H9 (cell line): Measurements from ENCODE around the gene IGF1. TPM values are rescaled to one million over a fixed set of nuclear protein-coding genes. Genes with fewer than 3 reads are reported as not detected.

Experiments used
- DNase-seq: peaks from one replicate; pipeline ENCODE4 v3.0.0-alpha.2; 2017
- H2AFZ ChIP-seq: one replicate; pipeline ENCODE4 v1.6.1; 2013; ENCODE audit warnings: mild to moderate bottlenecking, low read length, control low read depth, moderate library complexity
- H2AK5ac ChIP-seq: 2 replicates; pipeline ENCODE4 v1.6.1; 2013; ENCODE audit warnings: low read length, control low read depth, mixed read lengths; ENCODE audit not compliant: insufficient read length
- H2BK120ac ChIP-seq: one replicate; pipeline ENCODE4 v1.6.1; 2013; ENCODE audit warnings: low read depth, mild to moderate bottlenecking, low read length, control low read depth, inconsistent platforms; ENCODE audit not compliant: poor library complexity, severe bottlenecking
- H2BK12ac ChIP-seq: 2 replicates; pipeline ENCODE4 v1.6.1; 2013; ENCODE audit warnings: low read length, control low read depth, mixed read lengths, low read depth; ENCODE audit not compliant: insufficient read length
- H2BK15ac ChIP-seq: 2 replicates; pipeline ENCODE4 v1.6.1; 2013; ENCODE audit warnings: low read depth, low read length, control low read depth
- H2BK20ac ChIP-seq: one replicate; pipeline ENCODE4 v1.6.1; 2013; ENCODE audit warnings: low read depth, mild to moderate bottlenecking, low read length, control low read depth, inconsistent platforms; ENCODE audit not compliant: poor library complexity, severe bottlenecking
- H2BK5ac ChIP-seq: 2 replicates; pipeline ENCODE4 v1.6.1; 2013; ENCODE audit warnings: low read length, control low read depth, mixed read lengths; ENCODE audit not compliant: insufficient read length
- H3K14ac ChIP-seq: 2 replicates; pipeline ENCODE4 v1.6.1; 2013; ENCODE audit warnings: low read length, control low read depth; ENCODE audit not compliant: insufficient read depth
- H3K18ac ChIP-seq: 2 replicates; pipeline ENCODE4 v1.6.1; 2013; ENCODE audit warnings: low read depth, mild to moderate bottlenecking, mixed read lengths, low read length, control low read depth; ENCODE audit not compliant: insufficient read length
- H3K23ac ChIP-seq: 2 replicates; pipeline ENCODE4 v1.6.1; 2013; ENCODE audit warnings: low read length, control low read depth, mixed read lengths, low read depth; ENCODE audit not compliant: insufficient read length
- H3K23me2 ChIP-seq: 2 replicates; pipeline ENCODE4 v1.6.1; 2013; ENCODE audit warnings: low read depth, mild to moderate bottlenecking, mixed read lengths, low read length, control low read depth; ENCODE audit not compliant: insufficient read length, poor library complexity, severe bottlenecking
- H3K27ac ChIP-seq: 2 replicates; pipeline ENCODE4 v1.5.1; 2013; ENCODE audit warnings: low read length, control low read depth, mixed read lengths, low read depth; ENCODE audit not compliant: insufficient read length
- H3K27me3 ChIP-seq: 2 replicates; pipeline ENCODE4 v1.6.1; 2013; ENCODE audit warnings: low read length, control low read depth, inconsistent platforms; ENCODE audit not compliant: insufficient read depth
- H3K4ac ChIP-seq: 2 replicates; pipeline ENCODE4 v1.6.1; 2013; ENCODE audit warnings: low read depth, mild to moderate bottlenecking, control low read depth, inconsistent platforms, low read length, moderate library complexity
- H3K4me1 ChIP-seq: 2 replicates; pipeline ENCODE4 v1.6.1; 2013; ENCODE audit warnings: low read length, control low read depth, inconsistent platforms; ENCODE audit not compliant: insufficient read depth
- H3K4me2 ChIP-seq: 2 replicates; pipeline ENCODE4 v1.6.1; 2013; ENCODE audit warnings: low read length, control low read depth, mixed read lengths; ENCODE audit not compliant: insufficient read length, insufficient read depth
- H3K56ac ChIP-seq: 2 replicates; pipeline ENCODE4 v1.6.1; 2013; ENCODE audit warnings: low read depth, mild to moderate bottlenecking, mixed read lengths, low read length, control low read depth; ENCODE audit not compliant: insufficient read length
- H3K79me1 ChIP-seq: 2 replicates; pipeline ENCODE4 v1.6.1; 2013; ENCODE audit warnings: low read depth, mild to moderate bottlenecking, moderate library complexity, low read length, control low read depth, inconsistent platforms; ENCODE audit not compliant: insufficient read depth, poor library complexity, severe bottlenecking
- H3K79me2 ChIP-seq: 2 replicates; pipeline ENCODE4 v1.6.1; 2013; ENCODE audit warnings: low read length, control low read depth, inconsistent platforms; ENCODE audit not compliant: insufficient read depth
- H3K9ac ChIP-seq: 2 replicates; pipeline ENCODE4 v1.6.1; 2013; ENCODE audit warnings: low read length, control low read depth, mixed read lengths; ENCODE audit not compliant: insufficient read length; ENCODE audit errors: extremely low read depth
- H3K9me3 ChIP-seq: one replicate; pipeline ENCODE4 v1.6.1; 2013; ENCODE audit warnings: low read depth, low read length, inconsistent platforms; ENCODE audit not compliant: control insufficient read depth
- H3T11ph ChIP-seq: one replicate; pipeline ENCODE4 v1.6.1; 2013; ENCODE audit warnings: mild to moderate bottlenecking, low read length, control low read depth, inconsistent platforms
- H4K20me1 ChIP-seq: one replicate; pipeline ENCODE4 v1.6.1; 2013; ENCODE audit not compliant: control insufficient read depth, insufficient read length, insufficient read depth
- H4K5ac ChIP-seq: 2 replicates; pipeline ENCODE4 v1.6.1; 2013; ENCODE audit warnings: low read depth, mild to moderate bottlenecking, mixed read lengths, low read length, control low read depth; ENCODE audit not compliant: insufficient read length
- H4K8ac ChIP-seq: replicated peaks from 2 replicates; pipeline ENCODE4 v1.6.1; 2013; ENCODE audit warnings: low read length, control low read depth, mixed read lengths, low read depth; ENCODE audit not compliant: insufficient read length
- H4K91ac ChIP-seq: 2 replicates; pipeline ENCODE4 v1.6.1; 2013; ENCODE audit warnings: low read depth, mild to moderate bottlenecking, moderate library complexity, mixed read lengths, low read length, control low read depth; ENCODE audit not compliant: insufficient read length
- H3K27ac Mint-ChIP-seq, 3 experiments: 2 replicates in 2 of 3; 3 replicates in 1 of 3; pipeline ENCODE4 v1.8.0; 2020 to 2021; ENCODE audit warnings: mixed read lengths in 3 of 3, mild to moderate bottlenecking in 1 of 3, moderate library complexity in 1 of 3
- H3K27me3 Mint-ChIP-seq: 2 replicates; pipeline ENCODE4 v1.8.0; 2021; ENCODE audit warnings: low read depth, mild to moderate bottlenecking, moderate library complexity, mixed read lengths
- H3K36me3 Mint-ChIP-seq, 3 experiments: 2 replicates in 2 of 3; 3 replicates in 1 of 3; pipeline ENCODE4 v1.8.0; 2020 to 2021; ENCODE audit warnings: low read depth in 3 of 3, mixed read lengths in 3 of 3; ENCODE audit not compliant: insufficient read depth in 1 of 3
- H3K4me1 Mint-ChIP-seq, 2 experiments: 2 replicates each; pipeline ENCODE4 v1.8.0; 2020; ENCODE audit warnings: mixed read lengths in 2 of 2
- H3K4me3 Mint-ChIP-seq, 2 experiments: 2 replicates in 1 of 2; 3 replicates in 1 of 2; pipeline ENCODE4 v1.8.0; 2020 to 2021; ENCODE audit warnings: mild to moderate bottlenecking in 2 of 2, mixed read lengths in 2 of 2, moderate library complexity in 1 of 2
- H3K9me3 Mint-ChIP-seq, 2 experiments: 2 replicates in 1 of 2; 3 replicates in 1 of 2; pipeline ENCODE4 v1.8.0; 2020; ENCODE audit warnings: mild to moderate bottlenecking in 2 of 2, mixed read lengths in 2 of 2, moderate library complexity in 1 of 2
- CTCF ChIP-seq: fragments of 200-600 bp; sonication (generic); conservative IDR thresholded peaks from 3 replicates; pipeline ENCODE4 v1.8.0; 2021; ENCODE audit warnings: antibody characterized with exemption, mild to moderate bottlenecking
- WGBS: extraction: QIAGEN DNeasy Blood & Tissue Kit; methylation state at CpG from one replicate; pipeline ENCODE4 v1.1.7; 2013; ENCODE audit warnings: missing lambda C conversion rate, low lambda C conversion rate, mixed read lengths; ENCODE audit not compliant: insufficient read length; ENCODE audit errors: extremely low coverage; 5-methylcytosine and 5-hydroxymethylcytosine counted together
- total RNA-seq: library from RNA; stranded (reverse); gene quantifications from 2 replicates; pipeline ENCODE4 v1.2.1, GENCODE V29; 2021

IGF1 gene
- total RNA-seq, 1 experiment from 2014 or later = not detected

- H2BK20ac ChIP-seq = no peak overlapping the region
- Mint-ChIP-seq H3K27ac (no peak overlapping the region), H3K4me3 (no peak overlapping the region), H3K9me3 (no peaks in the 10 kb centered on the region), H3K4me1 (peaks cover 0 to 7% of the 10 kb centered on the region in 2 experiments; a peak in 2 of 4 replicates), H3K36me3 (no peaks in the 10 kb centered on the region; a peak in 1 of 7 replicates), H3K27me3 (no peaks in the 10 kb centered on the region; the same call in 1 of the 2 replicates)
- no peak overlapping the region for H3K27ac ChIP-seq
- no peak for DNase-seq
- H3K18ac ChIP-seq = no peak overlapping the region
- no peaks in the 10 kb centered on the region for H3K4me1 ChIP-seq
- H2BK15ac ChIP-seq = no peak overlapping the region
- TF ChIP-seq CTCF = no peak
- H4K8ac ChIP-seq = no peak overlapping the region
- no peak overlapping the region for H3K56ac ChIP-seq
- no peaks in the 10 kb centered on the region for H4K20me1 ChIP-seq
- H4K5ac ChIP-seq = no peak overlapping the region
- no peak overlapping the region for H3T11ph ChIP-seq
- no peak overlapping the region for H3K9ac ChIP-seq
- no CpG with 5 or more reads among the region's 3 CpGs for WGBS
- H3K4me2 ChIP-seq = no peak overlapping the region
- no peak overlapping the region for H2BK120ac ChIP-seq
- H2BK5ac ChIP-seq = no peak overlapping the region
- no peak overlapping the region for H2AK5ac ChIP-seq
- H3K23me2 ChIP-seq = no peaks in the 10 kb centered on the region
- H3K14ac ChIP-seq = no peak overlapping the region
- no peaks in the 10 kb centered on the region for H3K79me2 ChIP-seq
- H3K79me1 ChIP-seq = no peaks in the 10 kb centered on the region
- H3K9me3 ChIP-seq = no peaks in the 10 kb centered on the region
- H2AFZ ChIP-seq = no peak overlapping the region
- no peaks in the 10 kb centered on the region for H3K27me3 ChIP-seq
- no peak overlapping the region for H4K91ac ChIP-seq
- no peak overlapping the region for H3K23ac ChIP-seq
- no peak overlapping the region for H3K4ac ChIP-seq
- no peak overlapping the region for H2BK12ac ChIP-seq
These were observed 72.4 kb downstream of the IGF1 start for GRCh38 chr12:102407776-102408486.
